Measurements from ENCODE around the gene SECTM1.

DNA sequence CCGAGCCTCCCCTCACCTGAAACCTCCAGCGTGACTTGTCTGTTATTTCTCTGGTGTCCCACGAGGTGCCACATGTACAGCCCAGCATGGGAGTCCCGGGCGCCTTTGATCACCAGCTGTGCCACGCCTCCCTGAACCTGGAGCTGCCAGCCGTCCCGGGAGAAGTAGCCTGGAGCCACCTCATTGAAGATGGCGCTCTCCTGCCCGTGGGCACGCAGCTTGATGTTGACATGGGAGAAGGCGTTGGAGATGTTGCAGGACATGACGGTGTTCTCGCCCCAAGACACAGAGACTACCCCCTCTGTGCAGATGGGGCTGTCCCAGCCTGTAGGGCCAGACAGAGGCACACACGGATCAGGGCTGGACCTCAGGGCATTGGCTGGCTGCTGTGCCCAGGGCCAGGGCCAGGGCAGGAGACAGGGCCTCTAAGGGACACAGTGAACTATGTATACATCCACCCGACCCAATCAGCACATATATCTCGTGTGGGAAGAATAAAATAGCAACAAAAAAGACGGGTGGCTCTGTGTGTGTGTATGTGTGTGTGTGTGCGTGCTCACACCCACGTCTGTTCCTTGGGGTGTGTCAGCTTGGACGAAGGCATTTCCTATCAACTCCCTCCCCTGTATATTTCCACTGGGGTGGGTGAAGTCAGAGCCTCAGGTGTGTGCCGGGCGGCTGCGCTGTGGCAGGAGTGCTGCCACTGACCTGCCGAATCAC, 8.8 kb downstream of the SECTM1 start:
- no peak for TF ChIP-seq CTCF (IDR thresholded peaks at IDR 0.05)
- no peak for TF ChIP-seq EZH2phosphoT487 (IDR thresholded peaks at IDR 0.05)
- TF ChIP-seq EZH2 (IDR thresholded peaks at IDR 0.05) = no peak

All from neural progenitor cell (in vitro differentiated cells).